Lung (tissue), 12 donors: Measurements from ENCODE around the gene SH3BP4. TPM values are rescaled to one million over a fixed set of nuclear protein-coding genes. Genes with fewer than 3 reads are reported as not detected.
A peak's percentile ranks its signal among the peaks of the same experiment; 100 is the strongest.

Experiments
- ATAC-seq: fragments of 200-7000 bp; cut with Tn5 transposase; one replicate; pipeline ENCODE4 v1.9.1; 2020; ENCODE audit warnings: moderate number of reproducible peaks; ENCODE audit not compliant: insufficient read depth, low FRiP score
- DNase-seq, 3 donors: peaks; one replicate each; pipeline ENCODE4 v3.0.0-alpha.2; 2013 to 2017
- H3K27ac ChIP-seq, 2 donors: one replicate each; pipeline ENCODE4 v1.5.1; 2013; ENCODE audit warnings: mild to moderate bottlenecking in 2 of 2, moderate library complexity in 2 of 2, control low read depth in 1 of 2, inconsistent platforms in 1 of 2, low read depth in 1 of 2, low read length in 1 of 2
- H3K27me3 ChIP-seq, 3 donors: one replicate each; pipeline ENCODE4 v1.5.1; 2013; ENCODE audit warnings: low read length in 2 of 3; ENCODE audit not compliant: control insufficient read depth in 3 of 3, insufficient read depth in 3 of 3
- H3K36me3 ChIP-seq, 4 donors: one replicate each; pipeline ENCODE4 v1.5.1; 2013; ENCODE audit warnings: low read length in 4 of 4, mild to moderate bottlenecking in 1 of 4, moderate library complexity in 1 of 4; ENCODE audit not compliant: control insufficient read depth in 4 of 4, insufficient read depth in 4 of 4
- H3K4me1 ChIP-seq, 5 donors: one replicate each; pipeline ENCODE4 v1.5.1; 2013; ENCODE audit warnings: low read length in 5 of 5, mild to moderate bottlenecking in 2 of 5, moderate library complexity in 1 of 5; ENCODE audit not compliant: control insufficient read depth in 5 of 5, insufficient read depth in 5 of 5
- H3K4me3 ChIP-seq: one replicate; pipeline ENCODE4 v1.5.1; 2013; ENCODE audit warnings: mild to moderate bottlenecking, control low read depth, moderate library complexity
- H3K9ac ChIP-seq, 2 donors: one replicate each; pipeline ENCODE4 v1.5.1; 2013; ENCODE audit warnings: low read length in 2 of 2, control low read depth in 1 of 2; ENCODE audit not compliant: insufficient read depth in 1 of 2
- H3K9me3 ChIP-seq, 4 donors: one replicate each; pipeline ENCODE4 v1.5.1; 2013; ENCODE audit warnings: low read length in 3 of 4, mild to moderate bottlenecking in 1 of 4, moderate library complexity in 1 of 4; ENCODE audit not compliant: control insufficient read depth in 4 of 4, insufficient read depth in 3 of 4
- WGBS, 2 donors: extraction: QIAGEN DNeasy Blood & Tissue Kit; methylation state at CpG; one replicate each; pipeline ENCODE4 v1.1.7; 2013; 5-methylcytosine and 5-hydroxymethylcytosine counted together
- polyA plus RNA-seq, 2 donors: library from polyadenylated mRNA; stranded (reverse); fragments of 200-250 nt; gene quantifications; one replicate each; pipeline ENCODE4 v1.2.1, GENCODE V29; 2013
- total RNA-seq, 2 donors: library from RNA; depleted of rRNA in 1 of 2; stranded (reverse); fragments of >200 nt in 1 of 2; gene quantifications; one replicate each; pipeline ENCODE4 v1.2.1, GENCODE V29; 2014 to 2021
- TF ChIP-seq, protein P1 (sequence below): IDR thresholded peaks from 2 replicates; pipeline ENCODE4 v1.5.1; 2012; ENCODE audit warnings: mild to moderate bottlenecking; ENCODE audit errors: control extremely low read depth, extremely low read depth
- donor health status: control.
- donor health status: control.
- donor health status: Bipolar disorder and iron deficiency.
- donor health status: healthy.
- donor health status: DM: yes; HTN: yes; CAD: no.

SH3BP4 gene
- total and polyA plus RNA-seq, 4 donors: 12.0 to 36.5 (median 18.2) TPM

DNA sequence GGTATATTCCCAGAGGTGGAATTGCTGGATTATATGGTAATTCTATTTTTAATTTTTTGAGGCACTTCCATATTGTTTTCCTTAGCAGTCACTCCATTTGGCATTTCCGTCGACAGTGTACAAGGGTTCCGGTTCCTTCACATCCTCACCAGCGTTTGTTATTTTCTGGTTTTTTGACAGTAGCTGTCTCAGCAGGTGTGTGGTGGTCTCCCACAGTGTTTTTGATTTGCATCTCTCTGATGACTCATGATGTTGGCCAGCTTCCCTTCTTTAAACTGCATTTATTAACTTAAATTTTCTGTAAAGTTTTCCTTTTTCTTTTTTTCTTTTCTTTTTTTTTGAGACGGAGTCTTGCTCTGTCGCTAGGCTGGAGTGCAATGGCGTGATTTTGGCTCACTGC lies 19.7 kb downstream of the SH3BP4 start:
- ATAC-seq: no peak
- Histone ChIP-seq H3K9ac (no peak overlapping the region), H3K27me3 (no peaks in the 10 kb centered on the region), H3K36me3 (peaks cover 0 to 5% (median 2%) of the 10 kb centered on the region in 4 donors), H3K27ac (no peak overlapping the region), H3K4me1 (peaks cover 6 to 24% (median 9%) of the 10 kb centered on the region in 5 donors), H3K9me3 (no peaks in the 10 kb centered on the region), H3K4me3 (no peak overlapping the region)
- no peak for DNase-seq
- 76 to 80% methylated on average over 7 of the region's 7 CpGs for WGBS, 2 donors
- TF ChIP-seq, protein P1, sequence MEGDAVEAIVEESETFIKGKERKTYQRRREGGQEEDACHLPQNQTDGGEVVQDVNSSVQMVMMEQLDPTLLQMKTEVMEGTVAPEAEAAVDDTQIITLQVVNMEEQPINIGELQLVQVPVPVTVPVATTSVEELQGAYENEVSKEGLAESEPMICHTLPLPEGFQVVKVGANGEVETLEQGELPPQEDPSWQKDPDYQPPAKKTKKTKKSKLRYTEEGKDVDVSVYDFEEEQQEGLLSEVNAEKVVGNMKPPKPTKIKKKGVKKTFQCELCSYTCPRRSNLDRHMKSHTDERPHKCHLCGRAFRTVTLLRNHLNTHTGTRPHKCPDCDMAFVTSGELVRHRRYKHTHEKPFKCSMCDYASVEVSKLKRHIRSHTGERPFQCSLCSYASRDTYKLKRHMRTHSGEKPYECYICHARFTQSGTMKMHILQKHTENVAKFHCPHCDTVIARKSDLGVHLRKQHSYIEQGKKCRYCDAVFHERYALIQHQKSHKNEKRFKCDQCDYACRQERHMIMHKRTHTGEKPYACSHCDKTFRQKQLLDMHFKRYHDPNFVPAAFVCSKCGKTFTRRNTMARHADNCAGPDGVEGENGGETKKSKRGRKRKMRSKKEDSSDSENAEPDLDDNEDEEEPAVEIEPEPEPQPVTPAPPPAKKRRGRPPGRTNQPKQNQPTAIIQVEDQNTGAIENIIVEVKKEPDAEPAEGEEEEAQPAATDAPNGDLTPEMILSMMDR: no peak

- H3K36me3 ChIP-seq: peaks cover 0 to 8% (median 2%) of the 10 kb centered on the region in 4 donors
- H3K27me3 ChIP-seq: no peaks in the 10 kb centered on the region
- no peak overlapping the region for H3K4me3 ChIP-seq
- H3K9me3 ChIP-seq: no peaks in the 10 kb centered on the region
- H3K4me1 ChIP-seq: peaks cover 6 to 24% (median 15%) of the 10 kb centered on the region in 5 donors
- ATAC-seq: no peak
- no peak overlapping the region for H3K27ac ChIP-seq
- TF ChIP-seq, protein P1: no peak
- no peak overlapping the region for H3K9ac ChIP-seq
- no peak for DNase-seq
- 81 to 91% methylated on average over 8 of the region's 8 CpGs for WGBS, 2 donors
Measured at GRCh38 chr2:234973008-234973407, 21.2 kb downstream of the SH3BP4 start.

GRCh38 chr2:234974501-234975385 lies 22.9 kb downstream of the SH3BP4 start:
- DNase-seq (peak; percentile 75 to 83 (median 80)), ATAC-seq (no peak)
- WGBS, 2 donors: 63 to 80% methylated on average over 30 of the region's 30 CpGs
- H3K4me1 ChIP-seq: peaks cover 2 to 19% (median 10%) of the 10 kb centered on the region in 5 donors
- no peak overlapping the region for H3K4me3 ChIP-seq
- H3K27ac ChIP-seq: peak overlapping the region in 1 of 2 donors; percentile 1
- peak overlapping the region in 1 of 2 donors; percentile 23 for H3K9ac ChIP-seq
- TF ChIP-seq, protein P1: no peak
- peaks cover 0 to 7% (median 1%) of the 10 kb centered on the region in 4 donors for H3K36me3 ChIP-seq
- H3K9me3 ChIP-seq: peaks cover 0 to 2% (median 0%) of the 10 kb centered on the region in 4 donors
- no peaks in the 10 kb centered on the region for H3K27me3 ChIP-seq
